Omental fat pad (tissue), 4 donors: ENCODE results near the gene APOOL. TPM values are rescaled to one million over a fixed set of nuclear protein-coding genes. Genes with fewer than 3 reads are reported as not detected.
"Not testable (repeated sequence)": the region's sequence is repeated elsewhere in the genome, so short reads cannot be mapped to it uniquely, and the experiment has no call there.

ENCODE experiments used
- ATAC-seq: fragments of 150-250 bp; one replicate; pipeline ENCODE4 v1.9.1; 2016; ENCODE audit warnings: mild to moderate bottlenecking, moderate library complexity; ENCODE audit not compliant: low FRiP score
- DNase-seq: peaks from one replicate; pipeline ENCODE4 v3.0.0-alpha.2; 2019; ENCODE audit warnings: low spot score
- total RNA-seq, 4 donors: library from RNA; depleted of rRNA; stranded (reverse); fragments of >200 nt; gene quantifications; one replicate each; pipeline ENCODE4 v1.1.0, GENCODE V29; 2016
- TF ChIP-seq, protein P1 (sequence below), 3 donors: fragments of 450-650 bp; IDR thresholded peaks; one replicate each; pipeline ENCODE4 v1.5.1; 2016 to 2017; ENCODE audit warnings: antibody characterized with exemption in 3 of 3, mild to moderate bottlenecking in 3 of 3, moderate library complexity in 2 of 3

The APOOL gene
- 10 to 100 TPM in 2 of 4 donors, 1 to 10 TPM in 2; 8.3 to 12.0 (median 10.4) TPM for total RNA-seq

- ATAC-seq (peak; percentile 98), DNase-seq (peak; percentile 51)
- TF ChIP-seq, protein P1, sequence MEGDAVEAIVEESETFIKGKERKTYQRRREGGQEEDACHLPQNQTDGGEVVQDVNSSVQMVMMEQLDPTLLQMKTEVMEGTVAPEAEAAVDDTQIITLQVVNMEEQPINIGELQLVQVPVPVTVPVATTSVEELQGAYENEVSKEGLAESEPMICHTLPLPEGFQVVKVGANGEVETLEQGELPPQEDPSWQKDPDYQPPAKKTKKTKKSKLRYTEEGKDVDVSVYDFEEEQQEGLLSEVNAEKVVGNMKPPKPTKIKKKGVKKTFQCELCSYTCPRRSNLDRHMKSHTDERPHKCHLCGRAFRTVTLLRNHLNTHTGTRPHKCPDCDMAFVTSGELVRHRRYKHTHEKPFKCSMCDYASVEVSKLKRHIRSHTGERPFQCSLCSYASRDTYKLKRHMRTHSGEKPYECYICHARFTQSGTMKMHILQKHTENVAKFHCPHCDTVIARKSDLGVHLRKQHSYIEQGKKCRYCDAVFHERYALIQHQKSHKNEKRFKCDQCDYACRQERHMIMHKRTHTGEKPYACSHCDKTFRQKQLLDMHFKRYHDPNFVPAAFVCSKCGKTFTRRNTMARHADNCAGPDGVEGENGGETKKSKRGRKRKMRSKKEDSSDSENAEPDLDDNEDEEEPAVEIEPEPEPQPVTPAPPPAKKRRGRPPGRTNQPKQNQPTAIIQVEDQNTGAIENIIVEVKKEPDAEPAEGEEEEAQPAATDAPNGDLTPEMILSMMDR (IDR thresholded peaks at IDR 0.05) = no peak
Measured at GRCh38 chrX:85003655-85004244, at the start of gene APOOL. Gene APOOL, plus strand, starts transcription at chrX:85003877. Its CDS starts 36 bp downstream, at chrX:85003913.

- no peak for DNase-seq
- TF ChIP-seq, protein P1 (IDR thresholded peaks at IDR 0.05) = no peak
- no peak for ATAC-seq
Measured at GRCh38 chrX:84956304-84956703, 47.4 kb upstream of the APOOL start.

DNA sequence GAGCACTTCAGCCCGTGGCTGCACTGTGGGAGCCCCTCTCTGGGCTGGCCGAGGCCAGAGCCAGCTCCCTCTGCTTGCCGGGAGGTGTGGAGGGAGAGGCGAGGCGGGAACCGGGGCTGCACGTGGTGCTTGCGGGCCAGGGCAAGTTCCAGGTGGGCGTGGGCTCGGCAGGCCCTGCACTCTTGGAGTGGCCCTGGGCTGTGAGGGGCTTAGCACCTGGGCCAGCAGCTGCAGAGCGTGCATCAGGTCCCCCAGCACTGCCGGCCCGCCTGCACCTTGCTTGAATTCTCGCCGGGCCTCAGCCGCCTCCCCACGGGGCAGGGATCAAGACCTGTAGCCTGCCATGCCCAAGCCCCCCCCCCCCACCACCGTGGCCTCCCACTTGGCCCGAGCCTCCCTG is 28.9 kb upstream of the APOOL start:
- DNase-seq (no peak), ATAC-seq (no peak)
- TF ChIP-seq, protein P1 (IDR thresholded peaks at IDR 0.05) = no peak

- not testable (repeated sequence) for ATAC-seq, DNase-seq
Measured at GRCh38 chrX:84991739-84992138, 11.9 kb upstream of the APOOL start.

- DNase-seq (no peak), ATAC-seq (no peak)
- TF ChIP-seq, protein P1 (IDR thresholded peaks at IDR 0.05) = no peak
Measured at GRCh38 chrX:84993150-84993549, 10.5 kb upstream of the APOOL start.

DNA sequence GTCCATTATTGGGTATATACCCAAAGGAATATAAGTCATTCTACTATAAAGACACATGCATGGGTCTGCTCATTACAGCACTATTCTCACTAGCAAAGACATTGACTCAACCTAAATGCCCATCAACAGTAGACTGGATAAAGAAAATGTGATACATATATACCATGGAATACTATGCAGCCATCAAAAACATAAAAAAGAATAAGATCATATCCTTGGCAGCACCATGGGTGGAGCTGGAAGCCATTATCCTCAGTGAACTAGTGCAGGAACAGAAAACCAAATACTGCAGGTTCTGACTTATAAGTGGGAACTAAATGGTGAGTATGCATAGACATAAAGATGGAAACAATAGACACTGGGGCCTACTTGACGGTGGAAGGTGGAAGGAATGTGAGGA is 2.3 kb upstream of the APOOL start:
- ATAC-seq = no peak

DNA sequence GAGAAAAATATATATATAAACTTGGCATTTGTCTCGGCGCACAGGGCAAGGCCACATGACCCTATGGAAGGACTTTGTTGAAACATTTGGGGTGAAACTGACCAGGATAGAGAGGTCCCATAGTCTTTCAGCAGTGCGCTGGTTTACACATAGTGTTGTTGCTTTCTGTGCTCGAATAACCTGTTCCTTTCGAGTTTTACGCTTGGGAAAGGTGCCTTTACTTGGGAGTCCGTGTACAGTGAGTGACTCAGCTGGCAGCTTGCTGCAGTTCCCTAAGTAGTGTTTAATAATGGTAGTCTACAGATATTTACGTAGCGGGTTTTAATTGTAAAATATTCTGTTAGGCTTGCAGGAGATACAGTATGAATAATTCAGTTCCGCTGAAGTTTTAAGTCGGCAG is 578 bp downstream of the APOOL start:
- no peak for DNase-seq
- TF ChIP-seq, protein P1 (IDR thresholded peaks at IDR 0.05) = no peak
- ATAC-seq = peak; percentile 39

More for the DNA sequence above, 2.3 kb upstream of the APOOL start:
- TF ChIP-seq, protein P1 (IDR thresholded peaks at IDR 0.05) = no peak
- no peak for DNase-seq
